ENCODE measurements around the gene FAM120A.
A peak's percentile ranks its signal among the peaks of the same experiment; 100 is the strongest.

GRCh38 chr9:93453047-93453914 is 1.8 kb downstream of the FAM120A start, which contains the start of gene FAM120AOS:
- no peak for TF ChIP-seq CTCF (IDR thresholded peaks at IDR 0.05)
- TF ChIP-seq POLR2A (IDR thresholded peaks at IDR 0.05): peak; percentile 48
- TF ChIP-seq EP300 (IDR thresholded peaks at IDR 0.05): no peak
